ENCODE results near the gene PREX1.

The PREX1 gene

GRCh38 chr20:48716541-48716940, 111.3 kb downstream of the PREX1 start:
- no peak for DNase-seq

GRCh38 chr20:48716086-48716485, 111.7 kb downstream of the PREX1 start:
- no peak for DNase-seq

GRCh38 chr20:48714764-48715163, 113.0 kb downstream of the PREX1 start:
- DNase-seq: no peak

GRCh38 chr20:48711696-48712464, 115.9 kb downstream of the PREX1 start:
- no peak for DNase-seq

- DNase-seq: no peak
These were observed 116.8 kb downstream of the PREX1 start for GRCh38 chr20:48711044-48711428.

GRCh38 chr20:48710341-48711043, 117.3 kb downstream of the PREX1 start:
- DNase-seq: no peak

GRCh38 chr20:48709744-48710143, 118.1 kb downstream of the PREX1 start:
- DNase-seq: no peak

GRCh38 chr20:48709058-48709691, 118.6 kb downstream of the PREX1 start:
- no peak for DNase-seq

GRCh38 chr20:48708630-48709029, 119.2 kb downstream of the PREX1 start:
- DNase-seq: no peak

- no peak for DNase-seq
These were observed 119.7 kb downstream of the PREX1 start for GRCh38 chr20:48708116-48708515.

GRCh38 chr20:48706710-48707365, 121.0 kb downstream of the PREX1 start:
- no peak for DNase-seq

GRCh38 chr20:48706116-48706656, 121.6 kb downstream of the PREX1 start:
- no peak for DNase-seq

GRCh38 chr20:48705240-48706115, 122.3 kb downstream of the PREX1 start:
- DNase-seq: no peak

GRCh38 chr20:48704761-48705160, 123.0 kb downstream of the PREX1 start:
- no peak for DNase-seq

- no peak for DNase-seq
These were observed 124.1 kb downstream of the PREX1 start for GRCh38 chr20:48703511-48704219.

GRCh38 chr20:48703107-48703506, 124.7 kb downstream of the PREX1 start:
- DNase-seq: no peak

GRCh38 chr20:48702455-48702913, 125.3 kb downstream of the PREX1 start:
- no peak for DNase-seq

GRCh38 chr20:48701702-48702101, 126.1 kb downstream of the PREX1 start:
- DNase-seq: no peak

GRCh38 chr20:48698507-48699267, 129.1 kb downstream of the PREX1 start:
- DNase-seq: no peak

- DNase-seq: no peak
These were observed 129.8 kb downstream of the PREX1 start for GRCh38 chr20:48697845-48698491.

Data from bone marrow (tissue), 2 donors.